ENCODE results near the gene TTC13. TPM values are rescaled to one million over a fixed set of nuclear protein-coding genes. Genes with fewer than 3 reads are reported as not detected.

Gene TTC13
- polyA plus RNA-seq, 1 experiment: 10.6 TPM

DNA sequence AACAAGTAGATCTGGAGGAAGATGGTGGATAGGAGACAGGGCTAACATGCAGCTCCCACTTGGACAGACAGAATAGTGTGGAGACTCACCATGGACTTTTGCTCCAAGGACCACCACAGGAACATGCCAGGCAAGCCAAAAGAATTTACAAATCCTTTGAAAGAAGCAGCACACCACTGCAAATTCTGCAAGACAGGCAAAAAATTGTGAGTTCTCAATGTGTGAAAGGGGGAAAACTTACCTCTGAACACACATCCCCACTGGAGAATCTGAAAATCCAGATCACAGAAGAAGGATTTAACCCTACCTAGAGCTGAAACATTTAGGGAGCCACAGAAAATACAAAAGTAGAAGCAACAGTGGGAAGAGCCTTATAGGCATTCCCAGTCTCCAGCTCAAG, 23.2 kb upstream of the TTC13 start:
- DNase-seq (ENCODE audit: low read depth, low spot score): no peak
- H3K27ac ChIP-seq (ENCODE audit: low read depth, low read length): no peak overlapping the region
- CTCF ChIA-PET: no interaction called here
- no peaks in the 10 kb centered on the region for H3K27me3 ChIP-seq (ENCODE audit: control insufficient read depth, insufficient read depth, low read length)
- TF ChIP-seq, protein P1, sequence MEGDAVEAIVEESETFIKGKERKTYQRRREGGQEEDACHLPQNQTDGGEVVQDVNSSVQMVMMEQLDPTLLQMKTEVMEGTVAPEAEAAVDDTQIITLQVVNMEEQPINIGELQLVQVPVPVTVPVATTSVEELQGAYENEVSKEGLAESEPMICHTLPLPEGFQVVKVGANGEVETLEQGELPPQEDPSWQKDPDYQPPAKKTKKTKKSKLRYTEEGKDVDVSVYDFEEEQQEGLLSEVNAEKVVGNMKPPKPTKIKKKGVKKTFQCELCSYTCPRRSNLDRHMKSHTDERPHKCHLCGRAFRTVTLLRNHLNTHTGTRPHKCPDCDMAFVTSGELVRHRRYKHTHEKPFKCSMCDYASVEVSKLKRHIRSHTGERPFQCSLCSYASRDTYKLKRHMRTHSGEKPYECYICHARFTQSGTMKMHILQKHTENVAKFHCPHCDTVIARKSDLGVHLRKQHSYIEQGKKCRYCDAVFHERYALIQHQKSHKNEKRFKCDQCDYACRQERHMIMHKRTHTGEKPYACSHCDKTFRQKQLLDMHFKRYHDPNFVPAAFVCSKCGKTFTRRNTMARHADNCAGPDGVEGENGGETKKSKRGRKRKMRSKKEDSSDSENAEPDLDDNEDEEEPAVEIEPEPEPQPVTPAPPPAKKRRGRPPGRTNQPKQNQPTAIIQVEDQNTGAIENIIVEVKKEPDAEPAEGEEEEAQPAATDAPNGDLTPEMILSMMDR (IDR thresholded peaks at IDR 0.05; ENCODE audit: low read depth, low read length): no peak
- H3K4me3 ChIP-seq (ENCODE audit: low read depth, low read length): no peak overlapping the region
- POLR2A ChIA-PET: no interaction called here
- H3K9me3 ChIP-seq (ENCODE audit: control insufficient read depth, insufficient read depth, low read length): peaks cover 9% of the 10 kb centered on the region; the same call in 1 of the 2 replicates

DNA sequence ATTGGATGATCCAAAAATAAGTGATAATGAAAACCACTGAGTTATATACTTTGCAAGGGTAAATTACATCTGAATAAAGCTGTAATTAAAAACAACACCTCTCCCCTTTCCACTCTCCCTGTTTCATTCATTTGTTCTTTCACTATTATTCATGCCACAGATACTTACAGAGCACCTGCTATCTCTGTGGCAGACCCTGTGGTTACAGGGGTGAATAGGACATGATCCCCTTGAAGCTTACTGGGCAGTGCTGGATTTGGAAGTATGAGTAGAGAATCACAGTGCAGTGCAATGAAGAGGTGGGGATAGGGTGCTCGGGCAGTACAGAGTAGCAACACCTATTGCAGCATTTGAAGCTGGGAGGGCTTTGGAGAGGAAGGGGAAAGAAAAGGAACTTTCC, 22.0 kb upstream of the TTC13 start:
- CTCF ChIA-PET: no interaction called here
- DNase-seq (ENCODE audit: low read depth, low spot score): no peak
- H3K27ac ChIP-seq (ENCODE audit: low read depth, low read length): no peak overlapping the region
- H3K9me3 ChIP-seq (ENCODE audit: control insufficient read depth, insufficient read depth, low read length): peaks cover 9% of the 10 kb centered on the region; the same call in 1 of the 2 replicates
- no peaks in the 10 kb centered on the region for H3K27me3 ChIP-seq (ENCODE audit: control insufficient read depth, insufficient read depth, low read length)
- TF ChIP-seq, protein P1 (IDR thresholded peaks at IDR 0.05; ENCODE audit: low read depth, low read length): no peak
- no peak overlapping the region for H3K4me3 ChIP-seq (ENCODE audit: low read depth, low read length)
- POLR2A ChIA-PET: interaction anchor here (0.6 kb wide), 1 partner anchor 48 kb away, joined by 4 read pairs; no protein-coding TSS in a partner anchor

DNA sequence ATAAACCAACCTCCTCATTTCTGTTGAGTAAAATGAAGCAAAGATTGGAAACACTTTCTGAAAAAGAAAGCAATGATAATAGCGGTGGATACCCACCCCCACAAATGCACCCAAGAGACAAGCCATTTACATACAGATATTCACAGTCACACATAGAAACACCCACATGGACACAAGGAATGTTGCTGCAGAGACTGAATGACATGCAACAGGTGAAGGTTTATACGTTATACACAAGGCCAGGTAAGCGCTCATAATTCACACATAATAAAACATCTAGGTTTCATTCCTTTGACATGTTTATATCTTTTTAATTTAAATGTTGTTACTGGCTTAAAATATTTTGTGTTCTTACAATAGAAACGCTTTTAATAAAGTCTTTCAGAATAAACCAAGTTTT, 21.5 kb upstream of the TTC13 start:
- Histone ChIP-seq H3K27me3 (ENCODE audit: control insufficient read depth, insufficient read depth, low read length) (no peaks in the 10 kb centered on the region), H3K27ac (ENCODE audit: low read depth, low read length) (no peak overlapping the region), H3K4me3 (ENCODE audit: low read depth, low read length) (no peak overlapping the region), H3K9me3 (ENCODE audit: control insufficient read depth, insufficient read depth, low read length) (peaks cover 9% of the 10 kb centered on the region; the same call in 1 of the 2 replicates)
- CTCF ChIA-PET: no interaction called here
- POLR2A ChIA-PET: interaction anchor here (0.6 kb wide), 1 partner anchor 48 kb away, joined by 4 read pairs; no protein-coding TSS in a partner anchor
- TF ChIP-seq, protein P1 (IDR thresholded peaks at IDR 0.05; ENCODE audit: low read depth, low read length): no peak
- no peak for DNase-seq (ENCODE audit: low read depth, low spot score)

DNA sequence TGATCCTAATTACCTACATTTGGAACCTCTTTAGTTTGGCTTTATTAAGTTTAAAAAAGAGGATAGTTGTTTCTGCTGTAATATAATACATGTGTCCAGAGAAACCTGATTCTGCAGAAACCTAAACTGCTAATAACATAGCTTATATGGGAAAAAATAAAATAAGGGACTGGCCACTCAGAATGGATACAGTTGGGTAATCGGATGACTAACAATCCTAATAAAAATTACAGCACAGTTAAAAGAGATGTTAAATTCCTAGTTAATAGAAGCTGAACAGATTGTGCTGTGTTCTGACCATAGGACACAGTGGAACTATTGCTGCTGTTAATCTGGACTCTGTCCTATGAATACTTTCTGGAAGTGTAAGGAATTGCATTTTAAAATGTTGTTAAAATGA, 16.2 kb upstream of the TTC13 start:
- no peaks in the 10 kb centered on the region for H3K27me3 ChIP-seq (ENCODE audit: control insufficient read depth, insufficient read depth, low read length)
- DNase-seq (ENCODE audit: low read depth, low spot score): no peak
- no peaks in the 10 kb centered on the region for H3K9me3 ChIP-seq (ENCODE audit: control insufficient read depth, insufficient read depth, low read length)
- ChIA-PET POLR2A (no interaction called here), CTCF (interaction anchor here (1.2 kb wide), 1 partner anchor 29 kb away, joined by 3 read pairs; no protein-coding TSS in a partner anchor)
- no peak overlapping the region for H3K4me3 ChIP-seq (ENCODE audit: low read depth, low read length)
- H3K27ac ChIP-seq (ENCODE audit: low read depth, low read length): no peak overlapping the region
- TF ChIP-seq, protein P1 (IDR thresholded peaks at IDR 0.05; ENCODE audit: low read depth, low read length): no peak

GRCh38 chr1:230992100-230992774, 13.6 kb upstream of the TTC13 start:
- TF ChIP-seq, protein P1 (IDR thresholded peaks at IDR 0.05; ENCODE audit: low read depth, low read length): no peak
- no peak overlapping the region for H3K27ac ChIP-seq (ENCODE audit: low read depth, low read length)
- ChIA-PET POLR2A (no interaction called here), CTCF (no interaction called here)
- no peaks in the 10 kb centered on the region for H3K9me3 ChIP-seq (ENCODE audit: control insufficient read depth, insufficient read depth, low read length)
- H3K4me3 ChIP-seq (ENCODE audit: low read depth, low read length): no peak overlapping the region
- H3K27me3 ChIP-seq (ENCODE audit: control insufficient read depth, insufficient read depth, low read length): no peaks in the 10 kb centered on the region
- no peak for DNase-seq (ENCODE audit: low read depth, low spot score)

Measured in AG04450 (cell line).